Neutrophil (primary cell): ENCODE results near the gene ESPN.
"Not testable (repeated sequence)": the region's sequence is repeated elsewhere in the genome, so short reads cannot be mapped to it uniquely, and the experiment has no call there.

Experiments
- H3K27ac ChIP-seq: fragments of 200-600 bp; sonication (generic); 2 replicates; pipeline ENCODE4 v1.5.1; 2016; ENCODE audit warnings: mild to moderate bottlenecking, moderate library complexity
- H3K27me3 ChIP-seq: fragments of 200-600 bp; sonication (generic); 2 replicates; pipeline ENCODE4 v1.6.0; 2016; ENCODE audit warnings: mild to moderate bottlenecking
- H3K36me3 ChIP-seq: fragments of 200-600 bp; sonication (generic); 2 replicates; pipeline ENCODE4 v1.5.1; 2017
- H3K4me1 ChIP-seq, 2 experiments: fragments of 200-600 bp in 1 of 2; sonication (generic) in 1 of 2; 1 replicate in 1 of 2; 2 replicates in 1 of 2; pipeline versions ENCODE4 v1.5.1 to v1.6.1; 2013 to 2016; ENCODE audit warnings: low read depth in 1 of 2, low read length in 1 of 2, mild to moderate bottlenecking in 1 of 2, moderate library complexity in 1 of 2; ENCODE audit not compliant: control insufficient read depth in 1 of 2, insufficient read depth in 1 of 2
- H3K4me3 ChIP-seq, 2 experiments: fragments of 200-600 bp in 1 of 2; sonication (generic) in 1 of 2; 1 replicate in 1 of 2; 2 replicates in 1 of 2; pipeline ENCODE4 v1.5.1; 2013 to 2016; ENCODE audit warnings: low read depth in 1 of 2, low read length in 1 of 2, mild to moderate bottlenecking in 1 of 2, moderate library complexity in 1 of 2
- H3K9me3 ChIP-seq: fragments of 200-600 bp; sonication (generic); 2 replicates; pipeline ENCODE4 v1.5.1; 2016
- CTCF ChIP-seq: fragments of 200-600 bp; sonication (generic); IDR thresholded peaks from 2 replicates; pipeline ENCODE4 v1.5.1; 2016; ENCODE audit warnings: antibody characterized with exemption

The ESPN gene

GRCh38 chr1:6491480-6491962 lies 66.9 kb downstream of the ESPN start, which contains the start of gene PLEKHG5:
TSS of gene PLEKHG5 (minus strand) at chr1:6491667. CDS start at chr1:6477571, 14,096 bp downstream.
- Histone ChIP-seq H3K36me3 (no peaks in the 10 kb centered on the region), H3K4me1 (peaks cover 0 to 8% of the 10 kb centered on the region in 2 experiments)
- no peak for TF ChIP-seq CTCF

DNA sequence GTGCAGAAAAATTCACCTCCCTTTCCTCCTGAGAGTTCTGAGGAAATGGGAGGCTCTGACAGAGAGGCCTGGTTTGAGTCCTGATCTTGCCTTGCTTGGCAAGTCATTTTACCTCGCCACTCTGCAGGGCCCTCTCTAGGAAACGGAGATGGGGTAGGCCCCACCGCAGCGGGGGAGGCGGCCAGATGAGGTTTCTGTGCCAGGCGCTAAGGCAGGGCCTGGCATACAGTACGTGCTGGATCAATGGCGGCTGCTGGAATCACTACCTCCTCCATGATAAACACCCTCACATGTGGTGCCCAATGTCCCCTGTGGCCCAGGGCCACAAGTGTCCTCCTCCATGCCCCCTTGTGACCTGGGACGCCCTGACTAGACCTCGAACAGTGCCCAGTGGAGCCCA lies 67.4 kb downstream of the ESPN start:
- peaks cover 0 to 8% of the 10 kb centered on the region in 2 experiments for H3K4me1 ChIP-seq

More at GRCh38 chr1:6491480-6491962, 66.9 kb downstream of the ESPN start, which contains the start of gene PLEKHG5:
- no peak within 1 kb of the TSS for H3K27ac ChIP-seq
- H3K27me3 ChIP-seq: peaks cover 100% of the 10 kb centered on the region
- no peak within 1 kb of the TSS for H3K4me3 ChIP-seq
- H3K9me3 ChIP-seq: no peaks in the 10 kb centered on the region

GRCh38 chr1:6493834-6494223 lies 69.3 kb downstream of the ESPN start:
- not testable (repeated sequence) for H3K4me1 ChIP-seq, H3K9me3 ChIP-seq

More for the DNA sequence above, 67.4 kb downstream of the ESPN start:
- H3K9me3 ChIP-seq: no peaks in the 10 kb centered on the region
- H3K27me3 ChIP-seq: peaks cover 100% of the 10 kb centered on the region
- no peak overlapping the region for H3K27ac ChIP-seq
- no peak overlapping the region for H3K4me3 ChIP-seq
- no peaks in the 10 kb centered on the region for H3K36me3 ChIP-seq
- TF ChIP-seq CTCF: no peak

GRCh38 chr1:6494627-6495026 lies 70.1 kb downstream of the ESPN start:
- Histone ChIP-seq H3K27ac (no peak overlapping the region), H3K4me3 (no peak overlapping the region), H3K36me3 (no peaks in the 10 kb centered on the region), H3K27me3 (peaks cover 100% of the 10 kb centered on the region), H3K9me3 (no peaks in the 10 kb centered on the region), H3K4me1 (peaks cover 0 to 8% of the 10 kb centered on the region in 2 experiments)
- TF ChIP-seq CTCF: no peak

More at GRCh38 chr1:6493834-6494223, 69.3 kb downstream of the ESPN start:
- H3K4me3 ChIP-seq, H3K27ac ChIP-seq, H3K36me3 ChIP-seq: not testable (repeated sequence)
- peaks cover 100% of the 10 kb centered on the region for H3K27me3 ChIP-seq

GRCh38 chr1:6495041-6495441 lies 70.5 kb downstream of the ESPN start:
- no peaks in the 10 kb centered on the region for H3K9me3 ChIP-seq
- H3K27me3 ChIP-seq: peaks cover 100% of the 10 kb centered on the region
- H3K27ac ChIP-seq: no peak overlapping the region
- no peak for TF ChIP-seq CTCF
- H3K4me3 ChIP-seq: no peak overlapping the region
- H3K36me3 ChIP-seq: no peaks in the 10 kb centered on the region
- peaks cover 0 to 6% of the 10 kb centered on the region in 2 experiments for H3K4me1 ChIP-seq

GRCh38 chr1:6495540-6496364 lies 71.2 kb downstream of the ESPN start:
- H3K4me1 ChIP-seq: no peaks in the 10 kb centered on the region
- peaks cover 100% of the 10 kb centered on the region for H3K27me3 ChIP-seq
- TF ChIP-seq CTCF: no peak
- no peaks in the 10 kb centered on the region for H3K36me3 ChIP-seq
- H3K4me3 ChIP-seq: no peak overlapping the region
- no peaks in the 10 kb centered on the region for H3K9me3 ChIP-seq
- H3K27ac ChIP-seq: no peak overlapping the region
